HepG2 (cell line): Measurements from ENCODE around the gene BAIAP3. TPM values are rescaled to one million over a fixed set of nuclear protein-coding genes. Genes with fewer than 3 reads are reported as not detected.
A peak's percentile ranks its signal among the peaks of the same experiment; 100 is the strongest.

Experiments used
- ATAC-seq: fragments of 200-7000 bp; cut with Tn5 transposase; 3 replicates; pipeline ENCODE4 v1.9.1; 2020; ENCODE audit warnings: mild to moderate bottlenecking, moderate library complexity
- BruUV-seq: library from RNA; stranded (reverse); fragments of 400-500 nt; replicated peaks from 2 replicates; lab custom pipeline; 2021; lab: Mats Ljungman, UMichigan
- CTCF ChIA-PET: fragments of 300-600 bp; formaldehyde crosslinking; extraction: SDS; loops from one replicate; lab custom pipeline; 2021; ENCODE audit warnings: low total read pairs, inconsistent platforms, low intra/inter-chr PET ratio; lab: Yijun Ruan, JAX
- POLR2A ChIA-PET: fragments of 350-600 bp; sonication (Branson Sonifier 250); formaldehyde crosslinking; loops from one replicate; lab custom pipeline; 2020; ENCODE audit warnings: antibody characterized with exemption, inconsistent platforms; lab: Yijun Ruan, JAX
- DNase-seq: peaks from one replicate; pipeline ENCODE4 v3.0.0-alpha.2; 2015; ENCODE audit warnings: low spot score
- FAIRE-seq: peaks from 3 replicates; lab custom pipeline; 2011; peaks lifted over from hg19 to GRCh38; lab: Jason Lieb, UNC
- H2AFZ ChIP-seq: one replicate; pipeline ENCODE4 v1.6.1; 2011; ENCODE audit warnings: low read length, inconsistent platforms
- H3K27ac ChIP-seq: fragments of 300-600 bp; 3 replicates; pipeline ENCODE4 v1.8.0; 2011; ENCODE audit warnings: mixed run types, mild to moderate bottlenecking, mixed read lengths, low read length, inconsistent platforms; ENCODE audit not compliant: insufficient read depth; ENCODE audit errors: extremely low read length
- H3K27me3 ChIP-seq, 2 experiments: fragments of 200-600 bp in 1 of 2; 2 replicates in 1 of 2; 3 replicates in 1 of 2; pipeline versions ENCODE4 v1.6.0 to v1.8.0; 2011; ENCODE audit warnings: low read length in 2 of 2, mild to moderate bottlenecking in 2 of 2, moderate library complexity in 2 of 2, inconsistent platforms in 1 of 2; ENCODE audit not compliant: insufficient read depth in 2 of 2, control insufficient read depth in 1 of 2
- H3K36me3 ChIP-seq, 2 experiments: fragments of 200-600 bp in 1 of 2; replicated peaks in 1 of 2; 2 replicates in 1 of 2; 3 replicates in 1 of 2; pipeline versions ENCODE4 v1.5.1 to v1.8.0; 2011; ENCODE audit warnings: low read length in 2 of 2, inconsistent platforms in 1 of 2; ENCODE audit not compliant: insufficient read depth in 2 of 2, control insufficient read depth in 1 of 2
- H3K4me1 ChIP-seq: 2 replicates; pipeline ENCODE4 v1.5.1; 2012; ENCODE audit warnings: low read length, inconsistent platforms; ENCODE audit not compliant: insufficient read depth
- H3K4me2 ChIP-seq: 2 replicates; pipeline ENCODE4 v1.6.0; 2011; ENCODE audit warnings: low read depth, low read length, inconsistent platforms
- H3K4me3 ChIP-seq, 3 experiments: fragments of 200-600 bp in 1 of 3; sonication (generic), shearing (Covaris generic) in 1 of 3; replicated peaks in 1 of 3; 2 replicates each; pipeline ENCODE4 v1.5.1; 2011 to 2016; ENCODE audit warnings: low read length in 3 of 3, inconsistent platforms in 2 of 3, low read depth in 2 of 3, mild to moderate bottlenecking in 2 of 3, control low read depth in 1 of 3, mixed read lengths in 1 of 3; ENCODE audit not compliant: insufficient read depth in 1 of 3
- H3K79me2 ChIP-seq: one replicate; pipeline ENCODE4 v1.6.1; 2011; ENCODE audit warnings: low read length, inconsistent platforms; ENCODE audit not compliant: insufficient read depth
- H3K9ac ChIP-seq: 2 replicates; pipeline ENCODE4 v1.6.0; 2011; ENCODE audit warnings: mild to moderate bottlenecking, low read depth, low read length, inconsistent platforms; ENCODE audit not compliant: insufficient read depth
- H3K9me3 ChIP-seq: 2 replicates; pipeline ENCODE4 v1.5.1; 2012; ENCODE audit warnings: mild to moderate bottlenecking, low read length
- H4K20me1 ChIP-seq: 2 replicates; pipeline ENCODE4 v1.6.0; 2011; ENCODE audit warnings: inconsistent platforms, mild to moderate bottlenecking, low read length, moderate library complexity; ENCODE audit not compliant: insufficient read depth
- CHCHD3 ChIP-seq: sonication (generic); formaldehyde crosslinking; IDR thresholded peaks from 2 replicates; pipeline ENCODE4 v1.8.0; 2022; ENCODE audit warnings: mild to moderate bottlenecking, missing genetic modification reagents, moderate library complexity
- MXD3 ChIP-seq: IDR thresholded peaks from 2 replicates; pipeline ENCODE4 v1.6.1; 2016; ENCODE audit warnings: mild to moderate bottlenecking, missing biosample characterization, missing genetic modification reagents
- PAX8 ChIP-seq: sonication (generic); formaldehyde crosslinking; IDR thresholded peaks from 2 replicates; pipeline ENCODE4 v1.8.0; 2022; ENCODE audit warnings: mild to moderate bottlenecking, missing genetic modification reagents, borderline replicate concordance
- PTBP1 ChIP-seq: fragments of 200-400 bp; formaldehyde crosslinking; IDR thresholded peaks from 2 replicates; pipeline ENCODE4 v1.6.1; 2018; ENCODE audit warnings: low read length, low read depth; ENCODE audit not compliant: poor library complexity, severe bottlenecking
- ZNF276 ChIP-seq: sonication (generic); formaldehyde crosslinking; IDR thresholded peaks from 2 replicates; pipeline ENCODE4 v1.4.0; 2020; ENCODE audit warnings: mild to moderate bottlenecking, low read depth, missing genetic modification reagents
- ZNF362 ChIP-seq: sonication (generic); formaldehyde crosslinking; IDR thresholded peaks from 2 replicates; pipeline ENCODE4 v1.4.0; 2020; ENCODE audit warnings: missing genetic modification reagents, mild to moderate bottlenecking, borderline replicate concordance
- ZNF687 ChIP-seq: sonication (generic); formaldehyde crosslinking; IDR thresholded peaks from 2 replicates; pipeline ENCODE4 v1.5.1; 2020; ENCODE audit warnings: mild to moderate bottlenecking, missing genetic modification reagents, moderate library complexity
- ZNF891 ChIP-seq: sonication (generic); formaldehyde crosslinking; IDR thresholded peaks from 2 replicates; pipeline ENCODE4 v1.5.0; 2020; ENCODE audit warnings: mild to moderate bottlenecking, missing genetic modification reagents
- WGBS: methylation state at CpG from one replicate; pipeline ENCODE4 v1.1.6; 2017; ENCODE audit warnings: low lambda C conversion rate; 5-methylcytosine and 5-hydroxymethylcytosine counted together
- in situ Hi-C: cut with HindIII; loops from 2 replicates; pipeline ENCODE4 v1.10.0; 2017; ENCODE audit warnings: low pct_unique_long_range_greater_than_20kb; ENCODE audit not compliant: extremely low pct_ligation_motif_present
- intact Hi-C: fragments of 100-400 bp; cut with micrococcal nuclease; formaldehyde crosslinking; loops from one replicate; pipeline ENCODE4 v1.10.0; 2022; ENCODE audit not compliant: unreplicated experiment
- polyA plus RNA-seq, 8 experiments: library from polyadenylated mRNA; depleted of rRNA in 3 of 8; stranded (reverse) in 7 of 8; unstranded in 1 of 8; fragments of >200 nt; fragmentation: Illumina TruSeq in 4 of 8; extraction: Trizol in 4 of 8; gene quantifications; 2 replicates each; pipeline versions ENCODE4 v1.2.1 to v1.2.3, GENCODE V29; 2011 to 2016; ENCODE audit warnings: low read depth in 4 of 8, missing spikeins in 1 of 8, mixed read lengths in 1 of 8; ENCODE audit not compliant: insufficient read depth in 1 of 8
- total RNA-seq, 5 experiments: library from RNA; depleted of rRNA; stranded (reverse); fragments of >200 nt; fragmentation: Illumina TruSeq; extraction: Trizol; gene quantifications; 2 replicates each; pipeline ENCODE4 v1.2.3, GENCODE V29; 2016; ENCODE audit warnings: low read depth in 1 of 5

Gene BAIAP3
- total and polyA plus RNA-seq, 2 of the 13 experiments (the other 11 are each of a cell fraction or from before 2014, with no cell fraction given): 3.2 to 5.7 TPM

GRCh38 chr16:1351582-1352362 lies 18.3 kb downstream of the BAIAP3 start, which contains the start of the genes GNPTG and TSR3 (continued):
- peak; percentile 57 for TF ChIP-seq ZNF687 (CRISPR knock-in tag)
- no peak for TF ChIP-seq PTBP1

GRCh38 chr16:1354815-1355540 lies 21.5 kb downstream of the BAIAP3 start:
- no peak overlapping the region for H3K4me2 ChIP-seq
- CTCF ChIA-PET: no interaction called here
- intact Hi-C loops: no loop called here
- H2AFZ ChIP-seq: no peak overlapping the region
- H3K9ac ChIP-seq: no peak overlapping the region
- peaks cover under 1 to 8% of the 10 kb centered on the region in 2 experiments; a peak in 4 of 5 replicates for H3K36me3 ChIP-seq
- DNase-seq (no peak), FAIRE-seq (no peak), ATAC-seq (no peak)
- peaks cover 29% of the 10 kb centered on the region for H3K4me1 ChIP-seq
- in situ Hi-C loops: no loop called here
- no peak overlapping the region for H3K4me3 ChIP-seq
- no peak for TF ChIP-seq MXD3 (CRISPR knock-in tag)
- no peak for TF ChIP-seq ZNF276 (CRISPR knock-in tag)
- TF ChIP-seq ZNF362 (CRISPR knock-in tag): no peak
- no peak for TF ChIP-seq CHCHD3 (CRISPR knock-in tag)
- no peak for TF ChIP-seq PAX8 (CRISPR knock-in tag)
- no peak for TF ChIP-seq ZNF891
- POLR2A ChIA-PET: no interaction called here
- BruUV-seq: no TSS peak
- H3K79me2 ChIP-seq: peaks cover 66% of the 10 kb centered on the region
- 0 out of 2 replicates have a peak, but pooled peaks cover 2% of the 10 kb centered on the region for H4K20me1 ChIP-seq
- H3K27ac ChIP-seq: no peak overlapping the region
- H3K9me3 ChIP-seq: no peaks in the 10 kb centered on the region
- H3K27me3 ChIP-seq: no peaks in the 10 kb centered on the region; a peak in 1 of 5 replicates
- 98% methylated on average over 48 of the region's 49 CpGs for WGBS
